GM12873 (cell line): ENCODE results near the gene PRSS36.

Source experiments
- CTCF ChIP-seq: IDR thresholded peaks from 2 replicates; pipeline ENCODE4 v1.5.1; 2012; ENCODE audit warnings: low read depth, mild to moderate bottlenecking, moderate library complexity, low read length, control low read depth; ENCODE audit not compliant: insufficient read depth; ENCODE audit errors: missing control alignments

The PRSS36 gene

DNA sequence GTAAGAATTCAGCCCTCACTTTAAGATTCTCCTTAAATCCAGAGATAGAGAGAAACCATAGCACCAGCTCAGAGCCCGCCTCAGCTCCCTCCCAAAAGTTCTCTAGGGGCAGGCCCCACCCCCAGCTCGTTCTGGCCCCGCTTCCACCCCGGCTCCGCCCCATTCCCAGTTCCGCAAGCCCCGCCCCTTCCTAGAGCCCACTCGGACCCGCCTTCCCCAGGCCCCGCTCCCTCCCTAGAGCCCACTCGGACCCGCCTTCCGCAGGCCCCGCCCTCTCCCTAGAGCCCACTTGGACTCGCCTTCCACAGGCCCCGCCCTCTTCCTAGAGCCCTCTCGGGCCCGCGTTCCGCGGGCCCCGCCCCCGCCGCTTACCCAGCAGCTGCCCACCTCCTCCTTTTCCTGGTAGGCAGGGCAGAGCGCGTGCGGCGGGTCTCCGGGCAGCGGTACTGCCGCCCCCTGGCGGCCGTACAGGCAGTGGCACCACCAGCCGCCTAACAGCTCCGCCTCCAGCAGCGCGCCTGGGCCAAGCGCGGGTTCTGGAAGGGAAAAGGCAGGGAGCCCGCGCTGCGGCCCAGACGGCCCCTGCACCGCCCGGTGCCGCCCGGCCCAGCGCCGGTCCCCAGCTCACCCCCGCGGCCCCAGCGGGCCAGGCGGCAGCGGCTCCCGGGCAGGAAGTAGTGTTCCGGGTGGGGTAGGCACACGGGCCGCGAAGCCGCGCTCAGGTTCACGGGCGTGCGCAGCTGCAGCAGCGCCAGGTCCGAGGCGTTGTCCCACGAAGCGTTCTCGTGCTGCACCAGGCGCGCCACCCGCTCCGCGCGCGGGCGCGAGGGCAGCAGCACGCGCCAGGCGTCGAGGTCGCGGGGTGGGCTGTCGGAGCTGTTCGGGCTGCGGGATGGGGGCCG, 7.5 kb downstream of the PRSS36 start:
- peak; percentile 90 for TF ChIP-seq CTCF

GRCh38 chr16:31141489-31142108, 8.3 kb downstream of the PRSS36 start:
- no peak for TF ChIP-seq CTCF

GRCh38 chr16:31138621-31139578, 11.0 kb downstream of the PRSS36 start:
- TF ChIP-seq CTCF = no peak

DNA sequence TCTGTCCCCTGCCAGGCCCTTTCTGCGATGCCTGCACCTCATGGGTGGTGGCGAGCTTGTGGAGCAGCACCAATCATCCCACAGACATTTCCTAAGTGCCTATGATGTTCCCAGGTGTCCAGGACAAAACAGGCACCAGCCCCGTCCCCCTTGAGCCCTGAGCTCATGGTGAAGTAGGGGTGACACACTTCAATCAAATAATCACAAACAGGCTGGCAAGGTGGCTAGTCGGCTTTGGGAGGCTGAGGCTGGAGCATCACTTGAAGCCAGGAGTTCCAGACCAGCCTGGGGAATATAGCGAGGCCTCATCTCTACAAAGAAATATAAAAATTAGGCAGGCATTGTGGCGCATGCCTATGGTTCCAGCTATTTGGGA, 13.6 kb downstream of the PRSS36 start:
- no peak for TF ChIP-seq CTCF

- no peak for TF ChIP-seq CTCF
Measured at GRCh38 chr16:31135535-31136286, 14.2 kb downstream of the PRSS36 start, which contains the start of gene PRSS8. Gene PRSS8, minus strand, starts transcription at chr16:31135727. Its CDS starts 229 bp downstream, at chr16:31135498.

DNA sequence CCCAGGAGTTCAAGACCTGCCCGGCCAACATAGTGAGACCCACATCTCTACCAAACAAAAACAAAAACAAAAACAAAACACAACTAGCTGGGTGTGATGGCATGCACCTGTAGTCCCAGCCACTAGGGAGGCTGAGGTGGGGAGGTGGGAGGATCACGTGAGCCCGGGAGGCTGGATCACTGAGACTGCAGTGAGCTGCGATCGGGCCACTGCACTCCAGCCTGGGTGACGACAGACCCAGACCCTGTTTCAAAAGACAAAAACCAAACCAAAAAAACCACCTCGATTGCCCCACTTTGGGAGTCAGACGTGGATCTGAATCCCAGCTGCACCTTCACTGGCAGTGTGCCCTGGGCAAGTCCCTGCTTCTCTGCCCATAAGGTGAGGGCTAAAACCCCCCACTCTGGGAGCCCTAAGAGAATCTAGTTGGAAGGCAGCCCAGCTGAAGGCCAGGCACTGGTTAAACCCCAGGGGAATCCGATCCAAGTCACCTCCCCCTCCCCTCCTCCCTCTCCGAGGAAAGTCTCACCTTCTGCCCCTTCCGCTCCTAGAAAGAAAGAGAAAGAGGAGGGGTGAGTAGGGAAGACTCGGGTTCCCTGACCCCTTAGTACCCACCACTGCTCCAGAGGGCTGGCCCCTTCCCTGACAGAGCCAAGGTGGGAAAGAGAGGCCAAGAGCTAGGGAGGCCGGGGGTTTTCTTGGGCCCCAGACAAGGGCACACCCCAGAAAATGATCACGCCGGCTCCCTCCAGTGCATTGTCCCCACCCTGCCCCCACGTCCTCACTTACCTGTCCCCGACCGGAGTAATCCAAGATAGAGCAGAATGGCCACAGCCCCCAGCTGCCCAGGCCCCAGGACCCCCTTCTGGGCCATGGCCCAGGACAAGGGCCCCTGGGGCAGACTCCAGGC, 15.0 kb downstream of the PRSS36 start:
- TF ChIP-seq CTCF = no peak
